Peyer's patch (tissue), 4 donors: ENCODE measurements around the gene SGPL1. TPM values are rescaled to one million over a fixed set of nuclear protein-coding genes. Genes with fewer than 3 reads are reported as not detected.

Experiments
- DNase-seq, 3 donors: peaks; one replicate each; pipeline ENCODE4 v3.0.0-alpha.2; 2017 to 2019
- H3K27ac ChIP-seq, 4 donors: fragments of 200-600 bp; sonication (generic); one replicate each; pipeline ENCODE4 v1.5.1; 2016 to 2019
- H3K27me3 ChIP-seq, 2 donors: fragments of 200-600 bp; sonication (generic); one replicate each; pipeline ENCODE4 v1.5.1; 2019
- H3K36me3 ChIP-seq, 3 donors: fragments of 200-600 bp; sonication (generic); one replicate each; pipeline ENCODE4 v1.5.1; 2016 to 2019
- H3K4me1 ChIP-seq, 4 donors: fragments of 200-600 bp; sonication (generic); one replicate each; pipeline ENCODE4 v1.5.1; 2016 to 2019
- H3K4me3 ChIP-seq, 4 donors: fragments of 200-600 bp; sonication (generic); 1 replicate in 3 of 4; 2 replicates in 1 of 4; pipeline ENCODE4 v1.5.1; 2016 to 2019; ENCODE audit warnings: mild to moderate bottlenecking in 1 of 4
- H3K9me3 ChIP-seq, 4 donors: fragments of 200-600 bp; sonication (generic); one replicate each; pipeline ENCODE4 v1.5.1; 2016 to 2019; ENCODE audit warnings: mild to moderate bottlenecking in 1 of 4
- POLR2A ChIP-seq, 2 donors: fragments of 450-650 bp; IDR thresholded peaks; one replicate each; pipeline ENCODE4 v1.5.1; 2017; ENCODE audit warnings: antibody characterized with exemption in 2 of 2, mild to moderate bottlenecking in 2 of 2, moderate library complexity in 2 of 2
- total RNA-seq, 4 donors: library from RNA; depleted of rRNA; stranded (reverse); fragments of >200 nt; gene quantifications; one replicate each; pipeline ENCODE4 v1.1.0, GENCODE V29; 2016
- TF ChIP-seq, protein P1 (sequence below), 6 experiments: fragments of 450-650 bp in 4 of 6; fragments of 200-600 bp in 2 of 6; sonication (generic) in 1 of 6; IDR thresholded peaks; one replicate each; pipeline ENCODE4 v1.5.1; 2017 to 2019; ENCODE audit warnings: antibody characterized with exemption in 6 of 6, mild to moderate bottlenecking in 3 of 6, moderate library complexity in 1 of 6

The SGPL1 gene
- total RNA-seq, 4 donors from 2014 or later = 31.4 to 101 (median 82.1) TPM

DNA sequence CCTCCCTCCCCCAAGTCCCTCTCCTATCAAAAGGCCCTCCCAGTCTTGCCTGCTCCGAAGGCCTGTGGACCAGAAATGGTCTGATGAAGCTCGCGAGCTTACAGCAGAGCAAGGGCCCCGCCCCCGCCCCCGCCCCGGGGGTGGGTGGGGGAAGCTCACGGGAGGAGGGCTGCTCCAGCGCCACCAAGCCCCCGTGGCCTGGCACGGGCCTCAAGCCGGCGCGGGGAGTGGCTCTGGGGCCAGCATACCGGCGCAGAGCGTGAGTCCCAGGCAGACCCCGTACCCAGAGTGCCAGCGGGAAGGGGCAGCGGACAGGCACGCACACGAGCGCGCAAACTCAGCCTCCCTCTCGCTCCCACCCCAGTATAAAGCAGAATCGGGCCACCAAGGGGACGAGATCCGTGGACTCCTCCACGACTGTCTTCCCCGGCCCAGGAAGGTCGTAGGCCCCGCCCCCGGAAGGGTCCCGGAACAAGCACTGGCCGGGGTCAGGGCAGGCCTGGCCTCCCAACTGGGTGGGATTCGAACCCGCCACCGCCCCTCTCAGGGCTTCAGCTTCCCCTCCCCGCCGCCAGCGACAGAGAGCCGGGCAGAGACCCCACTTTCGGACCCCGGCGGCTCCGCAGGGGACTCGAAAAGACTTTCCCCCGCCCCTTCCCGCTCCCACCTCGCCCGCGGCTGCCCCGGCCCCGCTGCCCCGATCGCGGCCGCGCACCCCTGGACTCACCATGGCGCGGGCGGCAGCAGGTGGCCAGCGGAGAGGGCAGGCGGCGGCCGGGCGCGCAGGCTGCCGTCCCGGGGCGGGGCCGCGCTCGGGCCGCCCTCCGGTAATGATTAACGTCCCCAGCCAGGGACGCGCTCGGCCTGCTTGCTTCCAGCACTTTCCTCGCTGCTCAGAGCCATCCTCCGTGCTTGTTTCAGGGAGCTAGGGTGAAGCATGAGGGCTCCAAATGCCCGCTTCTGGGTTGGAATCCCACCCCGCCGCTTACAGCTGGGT lies 72.4 kb downstream of the SGPL1 start, which contains the start of gene PCBD1:
PCBD1 (minus strand) TSS at position 762 of the 997 bp plus-strand sequence; CDS start at position 730, 32 bp downstream.
- Histone ChIP-seq H3K27me3 (no peaks in the 10 kb centered on the region), H3K4me1 (peaks cover 0 to 18% (median 0%) of the 10 kb centered on the region in 4 donors), H3K36me3 (peaks cover 0 to 22% (median 0%) of the 10 kb centered on the region in 3 donors), H3K9me3 (no peaks in the 10 kb centered on the region), H3K4me3 (peak within 1 kb of the TSS; percentile 69 to 89 (median 81)), H3K27ac (peak within 1 kb of the TSS; percentile 89 to 93 (median 92))
- peak; percentile 86 to 92 (median 90) for DNase-seq
- TF ChIP-seq, protein P1, sequence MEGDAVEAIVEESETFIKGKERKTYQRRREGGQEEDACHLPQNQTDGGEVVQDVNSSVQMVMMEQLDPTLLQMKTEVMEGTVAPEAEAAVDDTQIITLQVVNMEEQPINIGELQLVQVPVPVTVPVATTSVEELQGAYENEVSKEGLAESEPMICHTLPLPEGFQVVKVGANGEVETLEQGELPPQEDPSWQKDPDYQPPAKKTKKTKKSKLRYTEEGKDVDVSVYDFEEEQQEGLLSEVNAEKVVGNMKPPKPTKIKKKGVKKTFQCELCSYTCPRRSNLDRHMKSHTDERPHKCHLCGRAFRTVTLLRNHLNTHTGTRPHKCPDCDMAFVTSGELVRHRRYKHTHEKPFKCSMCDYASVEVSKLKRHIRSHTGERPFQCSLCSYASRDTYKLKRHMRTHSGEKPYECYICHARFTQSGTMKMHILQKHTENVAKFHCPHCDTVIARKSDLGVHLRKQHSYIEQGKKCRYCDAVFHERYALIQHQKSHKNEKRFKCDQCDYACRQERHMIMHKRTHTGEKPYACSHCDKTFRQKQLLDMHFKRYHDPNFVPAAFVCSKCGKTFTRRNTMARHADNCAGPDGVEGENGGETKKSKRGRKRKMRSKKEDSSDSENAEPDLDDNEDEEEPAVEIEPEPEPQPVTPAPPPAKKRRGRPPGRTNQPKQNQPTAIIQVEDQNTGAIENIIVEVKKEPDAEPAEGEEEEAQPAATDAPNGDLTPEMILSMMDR (IDR thresholded peaks at IDR 0.05) = no peak
- peak; percentile 21 to 48 for TF ChIP-seq POLR2A (IDR thresholded peaks at IDR 0.05)

DNA sequence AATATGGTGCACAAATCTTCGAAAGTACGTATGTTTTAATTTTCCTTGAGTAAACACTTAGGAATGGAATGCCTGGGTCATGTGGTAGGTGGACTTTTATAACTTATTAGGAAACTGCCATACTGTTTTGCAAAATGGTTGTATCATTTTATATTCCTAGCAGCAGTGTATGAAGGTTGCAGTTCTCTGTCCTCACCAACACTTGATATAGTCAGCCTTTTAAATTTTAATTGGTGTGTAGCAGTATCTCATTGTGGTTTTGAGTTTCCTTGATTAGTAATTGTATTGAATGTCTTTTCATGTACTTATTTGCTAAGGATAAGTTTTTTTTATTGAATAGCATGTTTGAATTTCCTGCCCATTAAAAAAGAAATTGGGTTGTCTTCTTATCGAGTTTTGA lies 73.5 kb downstream of the SGPL1 start:
- H3K27me3 ChIP-seq = no peaks in the 10 kb centered on the region
- no peak overlapping the region for H3K27ac ChIP-seq
- no peaks in the 10 kb centered on the region for H3K9me3 ChIP-seq
- TF ChIP-seq, protein P1 (IDR thresholded peaks at IDR 0.05) = no peak
- no peak for TF ChIP-seq POLR2A (IDR thresholded peaks at IDR 0.05)
- no peak for DNase-seq
- H3K36me3 ChIP-seq = peaks cover 0 to 14% (median 0%) of the 10 kb centered on the region in 3 donors
- H3K4me3 ChIP-seq = no peak overlapping the region
- peaks cover 0 to 18% (median 0%) of the 10 kb centered on the region in 4 donors for H3K4me1 ChIP-seq

DNA sequence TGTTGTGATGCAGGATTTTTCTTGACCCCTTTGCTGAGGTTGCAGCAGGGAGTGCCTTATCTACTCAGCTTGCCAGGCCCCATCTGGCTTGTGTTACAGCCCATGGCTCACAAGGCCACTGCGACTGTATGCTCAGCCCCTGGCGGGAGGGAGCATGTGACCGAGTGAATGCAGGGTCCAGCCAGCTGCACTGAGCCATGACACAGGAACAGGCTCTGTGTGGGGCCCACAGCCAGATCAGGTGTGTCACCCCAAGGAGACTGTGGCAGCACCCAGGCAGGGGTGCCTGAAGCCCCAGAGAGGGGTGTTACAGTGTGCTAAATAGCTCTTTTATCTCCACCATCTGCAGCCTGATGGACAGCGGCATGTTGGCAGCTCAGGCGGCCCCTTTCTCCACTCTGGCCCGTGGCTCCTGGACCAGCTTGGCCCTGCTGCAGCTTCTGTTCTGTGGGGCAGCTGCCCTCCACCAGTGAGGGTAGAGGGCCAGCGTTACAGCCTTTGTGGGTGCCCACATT lies 75.2 kb downstream of the SGPL1 start:
- Histone ChIP-seq H3K27ac (no peak overlapping the region), H3K4me1 (peaks cover 0 to 18% (median 0%) of the 10 kb centered on the region in 4 donors), H3K36me3 (no peaks in the 10 kb centered on the region), H3K27me3 (no peaks in the 10 kb centered on the region), H3K4me3 (no peak overlapping the region), H3K9me3 (no peaks in the 10 kb centered on the region)
- TF ChIP-seq POLR2A (IDR thresholded peaks at IDR 0.05) = no peak
- TF ChIP-seq, protein P1 (IDR thresholded peaks at IDR 0.05) = no peak
- DNase-seq = peak in 1 of 3 donors; percentile 46

DNA sequence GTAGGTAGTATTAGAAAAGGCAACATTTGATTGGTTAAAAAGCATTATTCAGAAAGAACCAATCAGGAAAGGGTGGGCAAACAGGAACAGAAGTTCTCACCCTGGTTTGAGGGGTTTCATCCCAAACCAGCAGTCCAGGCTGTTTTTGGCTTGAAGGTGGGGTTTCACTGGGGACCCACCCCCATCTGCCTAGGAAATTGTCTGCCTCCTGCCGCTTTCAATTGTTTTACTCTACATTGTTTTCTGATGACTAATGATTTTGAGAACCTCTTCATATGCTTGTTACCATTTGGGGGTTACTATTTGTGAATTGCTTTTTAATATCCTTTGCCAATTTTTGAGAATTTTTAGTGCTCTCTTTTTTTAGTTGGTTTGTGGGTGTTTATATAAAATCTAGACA lies 75.9 kb downstream of the SGPL1 start:
- Histone ChIP-seq H3K4me3 (no peak overlapping the region), H3K9me3 (no peaks in the 10 kb centered on the region), H3K4me1 (peaks cover 0 to 17% (median 0%) of the 10 kb centered on the region in 4 donors), H3K27ac (no peak overlapping the region), H3K27me3 (no peaks in the 10 kb centered on the region), H3K36me3 (no peaks in the 10 kb centered on the region)
- DNase-seq = no peak
- TF ChIP-seq, protein P1 (IDR thresholded peaks at IDR 0.05) = no peak
- no peak for TF ChIP-seq POLR2A (IDR thresholded peaks at IDR 0.05)

DNA sequence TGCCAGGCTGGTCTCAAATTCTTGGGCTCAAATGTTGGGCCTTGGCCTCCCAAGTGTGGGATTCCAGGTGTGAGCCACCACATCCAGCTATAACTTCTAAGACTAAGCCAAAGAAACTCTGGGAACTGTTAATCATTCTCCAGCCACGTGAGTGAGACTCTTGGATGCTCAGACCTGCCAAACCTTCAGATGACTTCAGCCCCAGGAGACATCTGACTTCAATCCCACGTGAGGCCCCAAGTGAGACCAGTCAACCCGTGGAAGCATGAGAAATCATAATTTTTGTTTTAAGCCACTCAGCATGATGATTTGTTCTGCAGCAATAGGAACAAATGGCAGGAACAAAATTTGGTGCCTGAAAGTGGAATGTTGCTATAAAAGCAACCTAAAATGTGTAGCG lies 76.9 kb downstream of the SGPL1 start:
- peak in 1 of 3 donors; percentile 15 for DNase-seq
- Histone ChIP-seq H3K9me3 (no peaks in the 10 kb centered on the region), H3K27ac (no peak overlapping the region)

More for the DNA sequence above, 76.9 kb downstream of the SGPL1 start:
- no peaks in the 10 kb centered on the region for H3K27me3 ChIP-seq
- H3K4me1 ChIP-seq = peaks cover 0 to 7% (median 0%) of the 10 kb centered on the region in 4 donors
- no peaks in the 10 kb centered on the region for H3K36me3 ChIP-seq
- TF ChIP-seq POLR2A (IDR thresholded peaks at IDR 0.05) = no peak
- TF ChIP-seq, protein P1 (IDR thresholded peaks at IDR 0.05) = no peak
- H3K4me3 ChIP-seq = no peak overlapping the region
